D341Med (cell line): ENCODE measurements around the gene LCA5.
A peak's percentile ranks its signal among the peaks of the same experiment; 100 is the strongest.
"Not testable (repeated sequence)": the region's sequence is repeated elsewhere in the genome, so short reads cannot be mapped to it uniquely, and the experiment has no call there.

ENCODE experiments used
- DNase-seq: peaks from one replicate; pipeline ENCODE4 v3.0.0; 2012; ENCODE audit warnings: low spot score

LCA5 gene

GRCh38 chr6:79536954-79537747 is at the start of gene LCA5:
Gene LCA5, minus strand, starts transcription at chr6:79537430. Its CDS starts 18,536 bp downstream, at chr6:79518894.
- DNase-seq = peak; percentile 88

- peak; percentile 49 for DNase-seq
These were observed 49.3 kb upstream of the LCA5 start for GRCh38 chr6:79586548-79586947.

GRCh38 chr6:79584332-79584731 is 47.1 kb upstream of the LCA5 start:
- no peak for DNase-seq

- not testable (repeated sequence) for DNase-seq
These were observed 40.7 kb upstream of the LCA5 start for GRCh38 chr6:79577926-79578325.

- no peak for DNase-seq
These were observed 37.5 kb upstream of the LCA5 start for GRCh38 chr6:79574630-79575225.

GRCh38 chr6:79574174-79574573 is 36.9 kb upstream of the LCA5 start:
- DNase-seq = no peak

GRCh38 chr6:79571030-79571367 is 33.8 kb upstream of the LCA5 start:
- no peak for DNase-seq

- peak; percentile 46 for DNase-seq
These were observed 33.1 kb upstream of the LCA5 start for GRCh38 chr6:79570129-79571029.

- no peak for DNase-seq
These were observed 31.8 kb upstream of the LCA5 start for GRCh38 chr6:79568996-79569395.

GRCh38 chr6:79564636-79565035 is 27.4 kb upstream of the LCA5 start:
- DNase-seq = no peak

- no peak for DNase-seq
These were observed 22.5 kb upstream of the LCA5 start for GRCh38 chr6:79559706-79560105.

- DNase-seq = no peak
These were observed 20.6 kb upstream of the LCA5 start for GRCh38 chr6:79557673-79558467.

GRCh38 chr6:79554305-79554704 is 17.1 kb upstream of the LCA5 start:
- DNase-seq = no peak

- no peak for DNase-seq
These were observed 14.2 kb upstream of the LCA5 start for GRCh38 chr6:79551401-79551800.

- DNase-seq = no peak
These were observed 11.1 kb upstream of the LCA5 start for GRCh38 chr6:79548304-79548703.

- no peak for DNase-seq
These were observed 9.0 kb upstream of the LCA5 start for GRCh38 chr6:79546186-79546585.

GRCh38 chr6:79544939-79545450 is 7.8 kb upstream of the LCA5 start:
- peak; percentile 86 for DNase-seq

- DNase-seq = no peak
These were observed 7.2 kb upstream of the LCA5 start for GRCh38 chr6:79544299-79544927.

- no peak for DNase-seq
These were observed 6.7 kb upstream of the LCA5 start for GRCh38 chr6:79543886-79544285.

- no peak for DNase-seq
These were observed 6.2 kb upstream of the LCA5 start for GRCh38 chr6:79543411-79543810.
